Measurements from ENCODE around the gene TNFRSF4. TPM values are rescaled to one million over a fixed set of nuclear protein-coding genes. Genes with fewer than 3 reads are reported as not detected.

Gene TNFRSF4
- total RNA-seq, 5 donors from 2014 or later (not counting 1 experiment from before 2014, with no cell fraction given), result 15.1 to 35.4 (median 17.8) TPM

DNA sequence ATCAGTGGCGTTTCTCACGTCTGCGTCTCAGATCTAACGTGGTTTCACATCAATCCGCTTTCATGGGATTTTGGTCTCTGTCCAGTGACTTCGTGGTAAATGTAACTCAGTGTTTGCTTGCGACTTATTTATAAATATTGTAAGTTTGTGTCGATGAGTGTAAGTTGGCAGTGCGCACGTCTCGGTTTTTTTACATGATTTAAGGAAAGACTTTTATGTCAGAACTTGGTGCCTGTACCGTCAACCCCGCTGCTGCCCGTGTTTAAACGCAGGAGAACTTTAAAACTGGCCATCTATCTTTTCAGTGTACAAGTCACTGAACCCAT, 19.6 kb upstream of the TNFRSF4 start:
- CTCF ChIA-PET, result no interaction called here

DNA sequence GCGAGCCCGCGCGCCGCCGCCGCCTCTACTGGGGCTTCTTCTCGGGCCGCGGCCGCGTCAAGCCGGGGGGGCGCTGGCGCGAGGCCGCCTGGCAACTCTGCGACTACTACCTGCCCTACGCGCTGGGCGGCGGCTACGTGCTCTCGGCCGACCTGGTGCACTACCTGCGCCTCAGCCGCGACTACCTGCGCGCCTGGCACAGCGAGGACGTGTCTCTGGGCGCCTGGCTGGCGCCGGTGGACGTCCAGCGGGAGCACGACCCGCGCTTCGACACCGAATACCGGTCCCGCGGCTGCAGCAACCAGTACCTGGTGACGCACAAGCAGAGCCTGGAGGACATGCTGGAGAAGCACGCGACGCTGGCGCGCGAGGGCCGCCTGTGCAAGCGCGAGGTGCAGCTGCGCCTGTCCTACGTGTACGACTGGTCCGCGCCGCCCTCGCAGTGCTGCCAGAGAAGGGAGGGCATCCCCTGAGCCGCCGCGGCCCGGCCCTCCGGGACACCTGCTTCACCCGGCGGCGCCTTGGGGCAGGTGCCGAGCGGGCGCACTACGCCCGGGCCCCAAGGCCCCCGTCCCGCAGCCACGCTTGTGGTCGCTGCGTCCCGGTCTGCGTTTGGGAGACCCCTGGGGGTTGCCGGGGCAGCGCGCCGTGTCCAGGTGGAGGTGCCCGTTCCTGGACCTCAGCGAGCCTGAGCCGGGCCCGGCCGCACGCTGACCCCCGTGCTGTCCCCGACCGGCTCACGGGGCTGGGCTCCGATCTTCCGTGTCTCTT, 19.0 kb upstream of the TNFRSF4 start:
- Mint-ChIP-seq H3K4me3 (peak overlapping the region; percentile 61 to 83 (median 81)), H3K36me3 (peaks cover 11% of the 10 kb centered on the region), H3K9me3 (no peaks in the 10 kb centered on the region), H3K27me3 (no peaks in the 10 kb centered on the region), H3K27ac (peak overlapping the region; percentile 49 to 50), H3K4me1 (peaks cover 32 to 37% (median 36%) of the 10 kb centered on the region in 3 donors)
- peaks cover 0 to 6% of the 10 kb centered on the region in 2 experiments for H3K27me3 ChIP-seq (replicated peaks in 1 of 2; ENCODE audit: control insufficient read depth in 2 of 2, extremely low read depth in 1 of 2, insufficient read depth in 2 of 2, low read length in 1 of 2)
- peaks cover 12 to 26% of the 10 kb centered on the region in 2 donors for H3K36me3 ChIP-seq (ENCODE audit: control insufficient read depth in 2 of 2, extremely low read depth in 1 of 2, insufficient read depth in 1 of 2, low read length in 1 of 2)
- no peaks in the 10 kb centered on the region for H3K9me3 ChIP-seq
- ChIA-PET POLR2A (no interaction called here), CTCF (no interaction called here)
- no peak for DNase-seq
- H3K4me1 ChIP-seq (ENCODE audit: control insufficient read depth in 1 of 2, extremely low read depth in 1 of 2, insufficient read depth in 2 of 2, low read length in 2 of 2), result peaks cover 19 to 51% of the 10 kb centered on the region in 2 experiments
- H3K27ac ChIP-seq (ENCODE audit: low read length), result no peak overlapping the region
- 87% methylated on average over 85 of the region's 98 CpGs for WGBS (ENCODE audit: insufficient coverage)
- ATAC-seq (replicated peaks in 1 of 4), result no peak
- peak overlapping the region in 1 of 2 donors; percentile 29 for H3K4me3 ChIP-seq (ENCODE audit: control insufficient read depth in 1 of 2, extremely low read depth in 1 of 2, low read length in 1 of 2)

More for the DNA sequence above, 19.6 kb upstream of the TNFRSF4 start:
- Mint-ChIP-seq H3K9me3 (no peaks in the 10 kb centered on the region), H3K27me3 (no peaks in the 10 kb centered on the region), H3K36me3 (peaks cover 11% of the 10 kb centered on the region), H3K4me1 (peaks cover 32 to 37% (median 36%) of the 10 kb centered on the region in 3 donors), H3K4me3 (peak overlapping the region; percentile 61 to 83 (median 81)), H3K27ac (peak overlapping the region; percentile 49 to 50)
- Histone ChIP-seq H3K4me3 (ENCODE audit: control insufficient read depth in 1 of 2, extremely low read depth in 1 of 2, low read length in 1 of 2) (no peak overlapping the region), H3K36me3 (ENCODE audit: control insufficient read depth in 2 of 2, extremely low read depth in 1 of 2, insufficient read depth in 1 of 2, low read length in 1 of 2) (peaks cover 6 to 23% of the 10 kb centered on the region in 2 donors), H3K27ac (ENCODE audit: low read length) (no peak overlapping the region), H3K27me3 (replicated peaks in 1 of 2; ENCODE audit: control insufficient read depth in 2 of 2, extremely low read depth in 1 of 2, insufficient read depth in 2 of 2, low read length in 1 of 2) (peaks cover 0 to 11% of the 10 kb centered on the region in 2 experiments), H3K4me1 (ENCODE audit: control insufficient read depth in 1 of 2, extremely low read depth in 1 of 2, insufficient read depth in 2 of 2, low read length in 2 of 2) (peaks cover 19 to 47% of the 10 kb centered on the region in 2 experiments), H3K9me3 (no peaks in the 10 kb centered on the region)
- ATAC-seq (replicated peaks in 1 of 4) (no peak), DNase-seq (no peak)
- WGBS (ENCODE audit: insufficient coverage), result 90% methylated on average over 15 of the region's 15 CpGs
- POLR2A ChIA-PET, result no interaction called here

DNA sequence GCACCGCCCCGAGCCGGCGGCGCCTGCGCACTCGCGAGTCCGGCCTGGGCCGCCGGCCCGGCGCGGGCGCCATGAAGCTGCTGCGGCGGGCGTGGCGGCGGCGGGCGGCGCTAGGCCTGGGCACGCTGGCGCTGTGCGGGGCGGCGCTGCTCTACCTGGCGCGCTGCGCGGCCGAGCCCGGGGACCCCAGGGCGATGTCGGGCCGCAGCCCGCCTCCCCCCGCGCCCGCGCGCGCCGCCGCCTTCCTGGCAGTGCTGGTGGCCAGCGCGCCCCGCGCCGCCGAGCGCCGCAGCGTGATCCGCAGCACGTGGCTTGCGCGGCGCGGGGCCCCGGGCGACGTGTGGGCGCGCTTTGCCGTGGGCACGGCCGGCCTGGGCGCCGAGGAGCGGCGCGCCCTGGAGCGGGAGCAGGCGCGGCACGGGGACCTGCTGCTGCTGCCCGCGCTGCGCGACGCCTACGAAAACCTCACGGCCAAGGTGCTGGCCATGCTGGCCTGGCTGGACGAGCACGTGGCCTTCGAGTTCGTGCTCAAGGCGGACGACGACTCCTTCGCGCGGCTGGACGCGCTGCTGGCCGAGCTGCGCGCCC, 18.3 kb upstream of the TNFRSF4 start, which contains the start of gene B3GALT6:
Gene B3GALT6, plus strand, starts transcription at position 30 of the 588 bp plus-strand sequence. Its CDS starts 42 bp downstream, at position 72.
- WGBS (ENCODE audit: insufficient coverage), result 8% methylated on average over 100 of the region's 100 CpGs
- H3K36me3 Mint-ChIP-seq, result peaks cover 11% of the 10 kb centered on the region
- H3K4me3 ChIP-seq (ENCODE audit: control insufficient read depth in 1 of 2, extremely low read depth in 1 of 2, low read length in 1 of 2), result peak within 1 kb of the TSS; percentile 90 to 97
- H3K36me3 ChIP-seq (ENCODE audit: control insufficient read depth in 2 of 2, extremely low read depth in 1 of 2, insufficient read depth in 1 of 2, low read length in 1 of 2), result peaks cover 18 to 29% of the 10 kb centered on the region in 2 donors
- peaks cover 19 to 58% of the 10 kb centered on the region in 2 experiments for H3K4me1 ChIP-seq (ENCODE audit: control insufficient read depth in 1 of 2, extremely low read depth in 1 of 2, insufficient read depth in 2 of 2, low read length in 2 of 2)
- no peak for DNase-seq
- H3K27ac ChIP-seq (ENCODE audit: low read length), result peak within 1 kb of the TSS; percentile 55
- no peaks in the 10 kb centered on the region for H3K27me3 ChIP-seq (replicated peaks in 1 of 2; ENCODE audit: control insufficient read depth in 2 of 2, extremely low read depth in 1 of 2, insufficient read depth in 2 of 2, low read length in 1 of 2)
- H3K4me3 Mint-ChIP-seq, result peak within 1 kb of the TSS; percentile 88 to 92 (median 88)
- peaks cover 32 to 38% (median 36%) of the 10 kb centered on the region in 3 donors for H3K4me1 Mint-ChIP-seq
- POLR2A ChIA-PET, result interaction anchor here in 1 of 2 donors (0.6 kb wide), 1 partner anchor 62 kb away, joined by 3 read pairs; no protein-coding TSS in a partner anchor
- no peaks in the 10 kb centered on the region for H3K9me3 Mint-ChIP-seq
- peak within 1 kb of the TSS; percentile 77 to 87 for H3K27ac Mint-ChIP-seq
- no peaks in the 10 kb centered on the region for H3K9me3 ChIP-seq
- CTCF ChIA-PET, result no interaction called here
- no peak for ATAC-seq (replicated peaks in 1 of 4)
- H3K27me3 Mint-ChIP-seq, result no peaks in the 10 kb centered on the region

DNA sequence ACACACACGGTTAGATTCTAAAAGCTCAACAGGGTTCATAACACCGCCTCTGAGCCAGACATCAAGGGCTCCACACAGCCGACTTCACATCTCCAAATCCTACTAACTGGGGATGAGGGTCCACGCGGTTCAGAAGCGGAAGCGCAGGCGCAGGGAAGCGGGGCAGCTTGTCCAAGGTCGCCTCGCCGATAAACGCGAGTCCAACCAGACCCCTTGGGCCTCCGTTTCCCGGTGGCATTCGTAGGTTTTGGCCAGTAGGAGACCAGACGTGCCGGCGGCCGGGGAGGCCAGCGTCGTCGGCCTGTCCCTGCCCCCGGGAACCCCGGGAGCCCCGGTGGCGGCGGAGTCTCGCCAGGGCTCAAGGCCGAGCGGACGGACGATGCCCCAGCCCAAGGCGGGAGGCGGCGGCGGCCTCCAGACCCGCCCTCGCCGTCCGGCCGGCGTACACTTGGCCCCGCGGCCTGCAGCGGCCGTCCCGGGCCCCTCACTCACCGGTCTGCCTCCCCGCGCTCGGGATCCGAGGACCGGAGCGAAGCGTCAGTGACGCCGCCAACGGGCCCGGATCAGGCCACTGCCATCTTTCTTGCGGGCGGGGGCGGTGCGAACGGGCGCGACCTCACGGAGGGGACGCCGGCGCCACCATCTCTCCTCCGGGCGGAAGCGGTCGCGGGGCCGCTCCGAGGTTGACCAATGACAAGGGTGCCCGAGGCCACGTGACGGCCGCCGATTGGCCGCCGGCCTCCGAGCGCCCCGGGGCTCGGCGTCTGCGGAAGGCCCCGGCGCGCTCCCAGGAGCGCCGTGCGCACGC, 17.7 kb upstream of the TNFRSF4 start, which contains the start of gene SDF4:
Gene SDF4, minus strand, starts transcription at position 602 of the 808 bp plus-strand sequence. CDS start 3,229 bp downstream, outside the sequence.
- ATAC-seq (replicated peaks in 1 of 4), result peak; percentile 93 to 95 (median 94)
- peak within 1 kb of the TSS; percentile 55 for H3K27ac ChIP-seq (ENCODE audit: low read length)
- peak within 1 kb of the TSS; percentile 77 to 87 for H3K27ac Mint-ChIP-seq
- POLR2A ChIA-PET, result interaction anchor here in 1 of 2 donors (0.6 kb wide), 1 partner anchor 61 kb away, joined by 3 read pairs; no protein-coding TSS in a partner anchor
- H3K4me1 Mint-ChIP-seq, result peaks cover 32 to 38% (median 38%) of the 10 kb centered on the region in 3 donors
- H3K4me3 Mint-ChIP-seq, result peak within 1 kb of the TSS; percentile 88 to 92 (median 88)
- H3K36me3 Mint-ChIP-seq, result peaks cover 11% of the 10 kb centered on the region
- H3K9me3 Mint-ChIP-seq, result no peaks in the 10 kb centered on the region
- H3K36me3 ChIP-seq (ENCODE audit: control insufficient read depth in 2 of 2, extremely low read depth in 1 of 2, insufficient read depth in 1 of 2, low read length in 1 of 2), result peaks cover 22 to 30% of the 10 kb centered on the region in 2 donors
- peak within 1 kb of the TSS; percentile 90 to 97 for H3K4me3 ChIP-seq (ENCODE audit: control insufficient read depth in 1 of 2, extremely low read depth in 1 of 2, low read length in 1 of 2)
- peak; percentile 91 to 99 (median 96) for DNase-seq
- H3K27me3 ChIP-seq (replicated peaks in 1 of 2; ENCODE audit: control insufficient read depth in 2 of 2, extremely low read depth in 1 of 2, insufficient read depth in 2 of 2, low read length in 1 of 2), result no peaks in the 10 kb centered on the region
- CTCF ChIA-PET, result interaction anchor here in 1 of 2 donors (1.2 kb wide), 1 partner anchor 109 kb away, joined by 4 read pairs; no protein-coding TSS in a partner anchor
- WGBS (ENCODE audit: insufficient coverage), result under 1% methylated on average over 98 of the region's 99 CpGs
- H3K9me3 ChIP-seq, result no peaks in the 10 kb centered on the region
- no peaks in the 10 kb centered on the region for H3K27me3 Mint-ChIP-seq
- peaks cover 19 to 62% of the 10 kb centered on the region in 2 experiments for H3K4me1 ChIP-seq (ENCODE audit: control insufficient read depth in 1 of 2, extremely low read depth in 1 of 2, insufficient read depth in 2 of 2, low read length in 2 of 2)

DNA sequence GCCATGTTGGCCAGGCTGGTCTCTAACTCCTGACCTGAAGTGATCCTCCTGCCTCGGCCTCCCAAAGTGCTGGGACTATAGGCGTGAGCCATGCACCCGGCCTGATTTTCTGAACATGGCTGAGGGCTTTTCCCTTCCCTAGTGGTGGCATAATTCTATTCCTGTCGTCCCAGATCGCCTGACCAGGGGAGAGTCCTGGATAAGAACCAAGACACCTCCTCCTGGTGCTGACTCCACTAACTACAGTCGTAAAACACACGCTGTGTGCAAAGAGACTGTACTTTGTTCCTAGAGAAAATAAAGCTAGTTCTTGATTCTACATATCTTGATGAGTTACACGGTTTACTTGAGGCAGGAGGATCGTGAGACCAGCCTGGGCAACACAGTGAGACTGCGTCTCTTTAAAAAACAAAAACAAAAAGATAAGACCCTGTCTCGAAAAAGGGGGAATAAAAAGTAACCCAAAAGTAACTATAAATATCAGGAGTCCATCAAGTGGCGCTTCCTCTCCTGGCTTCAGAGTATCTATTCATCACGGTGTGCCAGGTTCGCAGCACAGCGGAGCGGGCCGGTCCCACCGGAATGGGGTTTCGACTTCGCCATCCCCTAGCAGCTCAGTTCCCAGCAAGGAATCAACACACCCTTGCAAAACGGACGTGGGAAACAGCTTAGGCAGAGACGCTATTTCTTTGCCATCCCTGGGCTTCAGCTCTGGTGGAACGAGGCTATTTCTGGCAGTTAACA, 16.9 kb upstream of the TNFRSF4 start:
- Histone ChIP-seq H3K36me3 (ENCODE audit: control insufficient read depth in 2 of 2, extremely low read depth in 1 of 2, insufficient read depth in 1 of 2, low read length in 1 of 2) (peaks cover 29 to 34% of the 10 kb centered on the region in 2 donors), H3K4me3 (ENCODE audit: control insufficient read depth in 1 of 2, extremely low read depth in 1 of 2, low read length in 1 of 2) (peak overlapping the region; percentile 90 to 97), H3K4me1 (ENCODE audit: control insufficient read depth in 1 of 2, extremely low read depth in 1 of 2, insufficient read depth in 2 of 2, low read length in 2 of 2) (peaks cover 19 to 62% of the 10 kb centered on the region in 2 experiments), H3K27me3 (replicated peaks in 1 of 2; ENCODE audit: control insufficient read depth in 2 of 2, extremely low read depth in 1 of 2, insufficient read depth in 2 of 2, low read length in 1 of 2) (no peaks in the 10 kb centered on the region), H3K27ac (ENCODE audit: low read length) (peak overlapping the region; percentile 55), H3K9me3 (no peaks in the 10 kb centered on the region)
- H3K4me1 Mint-ChIP-seq, result peaks cover 32 to 43% (median 43%) of the 10 kb centered on the region in 3 donors
- peaks cover 14% of the 10 kb centered on the region for H3K36me3 Mint-ChIP-seq
- WGBS (ENCODE audit: insufficient coverage), result 13% methylated on average over 16 of the region's 24 CpGs
- H3K27me3 Mint-ChIP-seq, result no peaks in the 10 kb centered on the region
- POLR2A ChIA-PET, result no interaction called here
- ATAC-seq (replicated peaks in 1 of 4) (no peak), DNase-seq (peak in 1 of 35 experiments; percentile 17)
- CTCF ChIA-PET, result interaction anchor here in 1 of 2 donors (1.2 kb wide), 1 partner anchor 108 kb away, joined by 4 read pairs; no protein-coding TSS in a partner anchor
- peak overlapping the region; percentile 88 to 92 (median 88) for H3K4me3 Mint-ChIP-seq
- H3K27ac Mint-ChIP-seq, result peak overlapping the region; percentile 77 to 87
- H3K9me3 Mint-ChIP-seq, result no peaks in the 10 kb centered on the region

All from T-cell (primary cell).